Endodermal cell (in vitro differentiated cells): ENCODE results near the gene TM4SF4. TPM values are rescaled to one million over a fixed set of nuclear protein-coding genes. Genes with fewer than 3 reads are reported as not detected.

ENCODE experiments used
- DNase-seq: peaks from one replicate; pipeline ENCODE4 v3.0.0-alpha.2; 2017
- H3K27ac ChIP-seq: 2 replicates; pipeline ENCODE4 v1.5.1; 2013; ENCODE audit warnings: mild to moderate bottlenecking, low read depth, low read length, moderate library complexity
- H3K27me3 ChIP-seq: 2 replicates; pipeline ENCODE4 v1.6.1; 2013; ENCODE audit warnings: mild to moderate bottlenecking, low read length, moderate library complexity; ENCODE audit not compliant: insufficient read depth, control insufficient read depth, poor library complexity, severe bottlenecking
- H3K36me3 ChIP-seq: 2 replicates; pipeline ENCODE4 v1.7.0; 2013; ENCODE audit warnings: mild to moderate bottlenecking, low read length, moderate library complexity; ENCODE audit not compliant: control insufficient read depth, insufficient read depth
- H3K4me1 ChIP-seq: one replicate; pipeline ENCODE4 v1.7.0; 2013; ENCODE audit warnings: low read length; ENCODE audit not compliant: control insufficient read depth, insufficient read depth
- H3K4me3 ChIP-seq: 2 replicates; pipeline ENCODE4 v1.5.1; 2013; ENCODE audit warnings: mild to moderate bottlenecking, low read length, moderate library complexity
- H3K9ac ChIP-seq: 2 replicates; pipeline ENCODE4 v1.6.1; 2013; ENCODE audit warnings: mild to moderate bottlenecking, low read length, moderate library complexity; ENCODE audit not compliant: poor library complexity, severe bottlenecking; ENCODE audit errors: extremely low read depth
- H3K9me3 ChIP-seq: 2 replicates; pipeline ENCODE4 v1.6.1; 2013; ENCODE audit warnings: mild to moderate bottlenecking, low read length, moderate library complexity; ENCODE audit not compliant: control insufficient read depth
- H3K27ac Mint-ChIP-seq: 2 replicates; pipeline ENCODE4 v1.8.0; 2020; ENCODE audit warnings: mixed read lengths
- H3K27me3 Mint-ChIP-seq: 2 replicates; pipeline ENCODE4 v1.8.0; 2021; ENCODE audit warnings: mild to moderate bottlenecking, mixed read lengths; ENCODE audit not compliant: insufficient read depth
- H3K36me3 Mint-ChIP-seq: 2 replicates; pipeline ENCODE4 v1.8.0; 2020; ENCODE audit warnings: low read depth, mixed read lengths
- H3K4me1 Mint-ChIP-seq: 2 replicates; pipeline ENCODE4 v1.8.0; 2020; ENCODE audit warnings: mixed read lengths
- H3K4me3 Mint-ChIP-seq: 2 replicates; pipeline ENCODE4 v1.8.0; 2020; ENCODE audit warnings: mild to moderate bottlenecking, moderate library complexity, mixed read lengths
- H3K9me3 Mint-ChIP-seq: 2 replicates; pipeline ENCODE4 v1.8.0; 2020; ENCODE audit warnings: mild to moderate bottlenecking, mixed read lengths
- CTCF ChIP-seq: fragments of 200-600 bp; sonication (generic); conservative IDR thresholded peaks from 2 replicates; pipeline ENCODE4 v1.5.0; 2021; ENCODE audit warnings: antibody characterized with exemption, mild to moderate bottlenecking
- WGBS, 2 experiments: methylation state at CpG; one replicate each; pipeline versions ENCODE4 v1.1.5 to v1.1.7; 2013; ENCODE audit warnings: missing lambda C conversion rate in 2 of 2, mixed read lengths in 1 of 2; ENCODE audit not compliant: insufficient coverage in 1 of 2, insufficient read length in 1 of 2; 5-methylcytosine and 5-hydroxymethylcytosine counted together
- total RNA-seq, 2 donors: library from RNA; stranded (reverse); fragmentation: NEBNext Ultra II Directional in 1 of 2; extraction: Animal tissue kit (Norgen Biotek cat#: 25700) in 1 of 2; gene quantifications; 2 replicates in 1 of 2; 3 replicates in 1 of 2; pipeline ENCODE4 v1.2.1, GENCODE V29; 2021

The TM4SF4 gene
- total RNA-seq, 2 donors from 2014 or later = not detected

DNA sequence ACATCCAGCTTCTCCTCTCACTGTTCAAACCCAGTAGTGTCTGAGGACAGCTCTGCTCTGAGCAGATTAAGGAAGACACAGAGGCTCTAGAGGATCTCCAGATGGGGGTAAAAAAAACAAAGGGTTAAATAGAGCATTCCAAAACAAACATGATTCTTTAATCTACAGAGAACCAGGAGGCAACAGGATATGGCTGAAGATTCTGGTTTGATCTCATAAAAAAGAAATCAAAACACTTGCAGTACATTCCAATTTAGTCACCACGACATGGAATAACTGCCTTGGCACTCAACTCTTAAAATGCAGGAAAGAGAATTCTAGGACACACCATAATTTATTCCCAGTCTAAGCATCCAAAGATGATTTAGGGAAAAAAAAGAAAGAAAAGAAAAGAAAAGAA lies 32.0 kb downstream of the TM4SF4 start:
- H3K36me3 Mint-ChIP-seq = no peaks in the 10 kb centered on the region
- peaks cover 23% of the 10 kb centered on the region for H3K4me1 Mint-ChIP-seq
- H3K4me1 ChIP-seq = no peaks in the 10 kb centered on the region
- no peak overlapping the region for H3K27ac Mint-ChIP-seq
- H3K4me3 Mint-ChIP-seq = no peak overlapping the region
- no peak overlapping the region for H3K4me3 ChIP-seq
- 100% methylated on average over 1 of the region's 1 CpG; no CpG with 5 or more reads in 1 of the 2 experiments for WGBS, 2 experiments
- DNase-seq = no peak
- peaks cover 2% of the 10 kb centered on the region for H3K27me3 Mint-ChIP-seq
- H3K27me3 ChIP-seq = no peaks in the 10 kb centered on the region
- no peaks in the 10 kb centered on the region for H3K9me3 ChIP-seq
- H3K36me3 ChIP-seq = no peaks in the 10 kb centered on the region
- no peaks in the 10 kb centered on the region for H3K9me3 Mint-ChIP-seq
- no peak overlapping the region for H3K27ac ChIP-seq
- TF ChIP-seq CTCF = no peak
- H3K9ac ChIP-seq = no peak overlapping the region

DNA sequence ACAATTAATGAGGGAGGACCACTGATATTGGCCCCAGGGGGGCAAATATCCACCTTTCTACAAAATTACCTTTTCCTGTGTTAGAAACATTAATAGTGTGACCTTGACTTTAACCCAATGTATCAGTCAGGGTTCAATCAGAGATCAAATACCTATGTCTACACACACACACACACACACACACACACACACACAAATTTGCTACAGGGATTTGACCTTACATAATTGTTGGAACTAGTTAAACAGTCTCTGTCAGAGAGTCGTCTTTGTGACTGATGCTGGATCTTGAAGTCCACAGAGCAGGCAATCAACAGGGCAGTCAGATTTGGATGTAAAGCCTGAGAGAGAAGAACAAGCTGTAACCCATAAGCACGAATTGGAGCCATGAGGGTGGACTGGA lies 32.5 kb downstream of the TM4SF4 start:
- 86 to 89% methylated on average over 2 of the region's 2 CpGs for WGBS, 2 experiments
- Mint-ChIP-seq H3K27ac (no peak overlapping the region), H3K36me3 (no peaks in the 10 kb centered on the region), H3K9me3 (no peaks in the 10 kb centered on the region), H3K4me3 (no peak overlapping the region), H3K27me3 (peaks cover 2% of the 10 kb centered on the region), H3K4me1 (peaks cover 23% of the 10 kb centered on the region)
- no peaks in the 10 kb centered on the region for H3K9me3 ChIP-seq
- H3K36me3 ChIP-seq = no peaks in the 10 kb centered on the region
- H3K27me3 ChIP-seq = no peaks in the 10 kb centered on the region
- no peak overlapping the region for H3K27ac ChIP-seq
- no peaks in the 10 kb centered on the region for H3K4me1 ChIP-seq
- no peak overlapping the region for H3K9ac ChIP-seq
- no peak for DNase-seq
- TF ChIP-seq CTCF = no peak
- no peak overlapping the region for H3K4me3 ChIP-seq

DNA sequence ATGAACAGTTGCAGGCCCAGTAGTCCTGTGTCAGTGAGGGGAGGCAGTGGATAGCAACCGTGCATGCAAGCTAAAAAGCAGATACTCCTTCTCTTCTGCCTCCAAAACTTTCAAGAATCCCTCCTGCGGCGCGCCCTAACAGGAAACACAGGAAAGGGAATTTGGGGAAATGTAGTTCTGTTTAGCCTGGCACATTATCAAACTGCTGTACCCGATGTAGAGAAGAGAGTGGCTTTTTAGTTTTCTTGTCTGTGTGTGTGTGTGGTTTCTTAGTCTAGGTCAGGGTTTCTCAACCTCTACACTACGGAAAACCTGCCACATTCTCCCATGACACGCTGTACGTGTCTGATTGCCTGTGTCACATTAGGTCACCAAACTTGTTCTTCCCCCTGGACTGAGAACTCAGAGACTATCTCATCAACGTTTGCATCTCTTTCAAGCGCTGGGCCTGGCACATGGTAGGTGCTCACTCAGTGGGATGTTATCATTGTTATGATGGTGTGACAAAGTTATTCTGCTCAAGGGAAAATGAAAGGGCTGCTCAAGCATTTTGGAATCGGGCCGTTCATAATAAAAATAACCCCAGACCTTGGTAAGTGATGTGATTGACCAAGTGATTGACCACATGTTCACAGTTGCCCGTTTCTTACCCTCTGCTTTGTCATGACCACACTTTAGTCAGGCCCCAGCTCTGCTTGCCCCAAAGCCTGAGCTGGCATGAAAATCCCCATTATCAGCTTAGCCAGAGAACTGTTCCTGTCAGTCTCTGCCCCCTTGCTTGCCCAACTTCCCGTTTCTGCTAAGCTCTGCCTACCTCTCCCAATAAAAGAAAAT lies 33.2 kb downstream of the TM4SF4 start:
- Histone ChIP-seq H3K4me3 (no peak overlapping the region), H3K9me3 (no peaks in the 10 kb centered on the region), H3K36me3 (no peaks in the 10 kb centered on the region), H3K4me1 (no peaks in the 10 kb centered on the region), H3K27ac (no peak overlapping the region), H3K9ac (no peak overlapping the region), H3K27me3 (no peaks in the 10 kb centered on the region)
- WGBS, 2 experiments = 80 to 86% methylated on average over 7 to 14 of the region's 14 CpGs
- Mint-ChIP-seq H3K9me3 (no peaks in the 10 kb centered on the region), H3K36me3 (no peaks in the 10 kb centered on the region), H3K4me3 (no peak overlapping the region), H3K4me1 (peaks cover 26% of the 10 kb centered on the region), H3K27ac (no peak overlapping the region), H3K27me3 (peaks cover 2% of the 10 kb centered on the region)
- no peak for DNase-seq
- TF ChIP-seq CTCF = no peak
